RWPE1 (cell line): ENCODE measurements around the gene MPV17L2.

Experiments used
- CTCF ChIA-PET: fragments of 350-600 bp; sonication (Branson Sonifier 250); formaldehyde crosslinking; extraction: SDS; loops from one replicate; lab custom pipeline; 2021; lab: Yijun Ruan, JAX
- POLR2A ChIA-PET: fragments of 400-600 bp; formaldehyde crosslinking; extraction: SDS; loops from one replicate; lab custom pipeline; 2020; ENCODE audit warnings: antibody characterized with exemption; ENCODE audit not compliant: low non-redundant PET; lab: Yijun Ruan, JAX
- DNase-seq: peaks from one replicate; pipeline ENCODE4 v3.0.0; 2012; ENCODE audit warnings: low spot score
- H3K27ac ChIP-seq: fragments of 450-650 bp; 2 replicates; pipeline ENCODE4 v1.5.1; 2017
- CTCF ChIP-seq: fragments of 450-650 bp; conservative IDR thresholded peaks from 2 replicates; pipeline ENCODE4 v1.5.1; 2017; ENCODE audit warnings: low read depth, mild to moderate bottlenecking

The MPV17L2 gene

DNA sequence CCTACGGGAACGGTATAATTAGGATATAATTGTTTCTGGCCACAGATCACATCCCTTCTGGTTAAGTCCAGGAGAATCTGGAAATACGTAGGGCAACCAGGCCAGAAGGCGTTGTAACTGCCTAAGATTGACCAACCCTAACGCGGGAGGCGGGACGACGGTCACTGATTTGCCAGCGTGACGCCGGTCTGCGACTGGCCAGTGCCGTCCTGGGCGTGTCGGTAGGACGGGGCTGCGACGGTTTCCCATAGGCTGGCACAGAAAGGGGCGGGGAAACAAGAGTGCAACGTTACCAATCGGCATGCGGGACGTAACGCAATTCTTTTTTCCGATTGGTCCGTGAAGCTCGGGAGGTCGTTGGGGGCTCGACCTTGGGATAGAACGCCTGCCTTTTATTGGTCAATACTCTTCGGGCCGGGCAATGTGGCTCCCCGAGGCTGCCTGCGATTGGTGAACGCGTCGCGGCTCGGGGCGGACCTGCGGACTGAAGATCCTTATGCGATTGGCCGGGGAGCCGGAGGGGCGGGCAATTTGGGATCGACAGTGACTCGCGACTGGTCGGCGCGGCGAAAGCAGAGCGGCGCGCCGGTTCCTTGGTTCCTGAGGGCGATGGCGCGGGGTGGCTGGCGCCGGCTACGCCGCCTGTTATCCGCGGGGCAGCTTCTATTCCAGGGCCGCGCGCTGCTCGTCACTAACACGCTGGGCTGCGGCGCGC, at the start of gene MPV17L2:
Gene MPV17L2 (plus strand): TSS at position 546 of the 715 bp plus-strand sequence. CDS start 64 bp downstream, at position 610.
- ChIA-PET CTCF (interaction anchor here (0.7 to 1.9 kb wide), 4 partner anchors 12 to 175 kb away, joined by 3 to 8 read pairs (median 4); no protein-coding TSS in a partner anchor), POLR2A (interaction anchor here (0.5 to 1.0 kb wide), 3 partner anchors 8 to 20 kb away, joined by 3 to 7 read pairs (median 3); partner anchors contain the start of gene RAB3A)
- peak; percentile 98 for DNase-seq
- H3K27ac ChIP-seq, result peak within 1 kb of the TSS; percentile 98
- no peak for TF ChIP-seq CTCF

- TF ChIP-seq CTCF, result no peak
- ChIA-PET CTCF (interaction anchor here (0.7 kb wide), 1 partner anchor 108 kb away, joined by 4 read pairs; no protein-coding TSS in a partner anchor), POLR2A (no interaction called here)
- no peak for DNase-seq
- H3K27ac ChIP-seq, result no peak overlapping the region
These were observed 49.1 kb upstream of the MPV17L2 start for GRCh38 chr19:18143902-18144301.

DNA sequence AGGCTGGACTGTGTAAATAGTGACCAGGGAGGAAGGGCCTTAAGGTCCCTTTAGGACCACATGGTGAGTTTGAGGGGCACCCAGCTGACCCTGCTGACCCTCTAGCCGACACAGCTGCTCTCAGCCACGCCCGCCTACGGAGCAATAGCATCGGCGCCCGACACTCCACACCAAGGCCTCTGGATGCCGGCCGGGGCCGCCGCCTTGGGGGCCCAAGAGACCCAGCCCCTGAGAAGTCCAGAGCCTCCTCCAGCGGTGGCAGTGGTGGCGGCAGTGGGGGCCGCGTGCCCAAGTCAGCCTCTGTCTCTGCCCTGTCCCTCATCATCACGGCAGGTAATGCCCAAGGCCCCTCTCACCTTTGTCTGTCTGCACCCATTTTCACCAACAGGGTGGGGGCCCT, 48.7 kb upstream of the MPV17L2 start:
- no peak overlapping the region for H3K27ac ChIP-seq
- CTCF ChIA-PET, result interaction anchor here (0.7 kb wide), 1 partner anchor 107 kb away, joined by 4 read pairs; no protein-coding TSS in a partner anchor
- DNase-seq, result no peak
- no peak for TF ChIP-seq CTCF
- POLR2A ChIA-PET, result no interaction called here

- ChIA-PET POLR2A (no interaction called here), CTCF (no interaction called here)
- TF ChIP-seq CTCF, result no peak
- DNase-seq, result no peak
- no peak overlapping the region for H3K27ac ChIP-seq
These were observed 48.1 kb upstream of the MPV17L2 start for GRCh38 chr19:18144906-18145305.

- DNase-seq, result no peak
- CTCF ChIA-PET, result no interaction called here
- no peak for TF ChIP-seq CTCF
- POLR2A ChIA-PET, result no interaction called here
- H3K27ac ChIP-seq, result no peak overlapping the region
These were observed 47.5 kb upstream of the MPV17L2 start for GRCh38 chr19:18145391-18145999.

DNA sequence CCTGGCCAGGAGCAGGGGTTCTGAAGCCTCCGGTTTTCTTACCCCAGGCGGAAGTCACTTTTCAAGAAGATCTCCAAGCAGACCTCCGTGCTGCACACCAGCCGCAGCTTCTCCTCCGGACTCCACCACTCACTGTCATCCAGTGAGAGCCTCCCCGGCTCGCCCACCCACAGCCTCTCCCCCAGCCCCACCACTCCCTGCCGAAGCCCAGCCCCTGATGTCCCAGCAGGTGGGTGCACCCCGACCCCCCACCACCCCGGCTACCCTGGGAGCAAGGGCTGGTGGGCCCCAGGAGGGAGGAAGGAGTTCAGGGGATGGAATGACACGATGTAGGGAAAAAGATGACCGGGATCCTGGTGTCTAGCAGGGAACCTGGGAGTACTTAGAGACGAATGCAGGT, 45.6 kb upstream of the MPV17L2 start:
- CTCF ChIA-PET, result no interaction called here
- no peak for DNase-seq
- no peak for TF ChIP-seq CTCF
- POLR2A ChIA-PET, result no interaction called here
- H3K27ac ChIP-seq, result peak overlapping the region; percentile 99
